Measurements from ENCODE around the gene PRIMPOL. TPM values are rescaled to one million over a fixed set of nuclear protein-coding genes. Genes with fewer than 3 reads are reported as not detected.

The PRIMPOL gene
- total RNA-seq, 1 donor from 2014 or later = 17.7 TPM

DNA sequence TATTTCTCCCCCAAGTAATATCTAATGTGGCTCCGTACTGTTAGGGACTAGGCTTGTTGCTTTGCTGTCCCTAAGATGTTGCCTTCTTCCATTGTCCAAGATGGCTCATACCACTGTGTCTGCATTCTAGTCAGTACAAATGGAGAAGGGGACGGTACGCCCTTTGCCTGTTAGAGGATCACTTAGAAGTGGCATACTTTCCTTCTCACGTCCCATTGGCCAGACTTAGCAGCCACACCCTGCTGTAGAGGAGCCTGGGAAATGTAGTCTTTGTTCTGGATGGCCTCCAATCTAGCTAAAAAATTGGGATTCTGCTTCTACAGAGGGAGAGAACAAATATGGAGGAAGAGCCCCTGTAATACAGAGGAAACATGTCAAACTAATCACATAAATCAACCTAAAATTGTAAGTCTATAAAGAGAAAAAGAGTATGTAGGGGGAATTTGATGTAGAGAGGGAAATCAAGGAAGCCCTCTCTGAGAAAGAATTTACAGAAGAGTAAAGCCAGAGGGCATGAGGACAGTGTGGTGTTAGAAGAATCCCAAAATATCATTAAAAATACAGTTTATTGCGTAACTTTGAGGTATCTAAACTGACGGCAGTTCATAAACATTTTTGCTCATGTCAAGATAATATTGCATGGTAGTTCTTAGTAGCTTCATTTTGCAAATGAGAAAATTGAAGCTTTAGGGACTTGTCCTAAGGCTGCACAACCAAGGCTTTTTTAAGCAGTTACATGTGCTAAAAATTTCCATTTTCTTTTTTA is 15.1 kb downstream of the PRIMPOL start:
- intact Hi-C loops (cut with micrococcal nuclease) = loop anchor here (5.0 kb wide), 1 partner anchor 68 kb away; the partner anchor contains the start of gene CENPU

DNA sequence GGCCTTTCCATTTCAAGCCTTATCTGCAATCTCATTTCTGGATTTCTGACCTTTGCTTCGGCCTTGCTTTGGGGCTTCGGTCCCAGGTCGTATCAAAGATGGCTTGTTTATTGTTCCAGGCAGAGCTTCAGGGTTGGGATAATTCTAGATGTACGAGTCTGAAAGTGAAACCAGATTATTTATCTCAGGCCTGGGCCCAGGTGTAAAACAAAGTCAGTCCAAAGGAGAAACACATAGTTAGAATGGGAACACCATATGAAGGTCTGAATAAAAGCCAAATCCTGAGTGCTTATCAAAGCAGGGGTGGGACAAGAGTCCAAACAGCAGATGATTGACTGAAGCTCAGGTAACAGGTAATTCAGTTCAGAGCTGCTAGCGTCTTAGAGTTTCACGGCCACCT is 17.1 kb downstream of the PRIMPOL start:
- intact Hi-C loops (cut with micrococcal nuclease) = loop anchor here (5.0 kb wide), 1 partner anchor 66 kb away; the partner anchor contains the start of gene CENPU

DNA sequence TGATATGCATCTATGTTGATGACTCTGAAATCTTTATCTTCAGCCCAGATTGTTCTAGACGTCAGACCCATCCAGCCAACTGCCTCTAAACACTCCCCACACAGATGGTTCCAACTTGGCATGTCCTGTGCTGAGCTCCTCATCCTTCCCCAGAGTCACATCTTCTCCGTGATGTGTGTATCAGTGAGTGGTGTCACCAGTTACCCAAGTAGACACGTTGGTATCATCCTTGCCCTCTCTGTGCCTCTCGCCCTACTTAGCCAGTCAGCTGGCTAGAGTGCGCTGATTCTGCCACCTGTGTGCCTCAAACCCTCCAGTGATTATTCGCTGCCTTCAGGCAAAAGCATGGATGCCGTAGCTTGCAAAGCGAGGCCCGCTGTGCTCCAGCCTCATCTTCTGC is 18.6 kb downstream of the PRIMPOL start:
- intact Hi-C loops (cut with micrococcal nuclease) = loop anchor here (1.0 to 5.0 kb wide), 2 partner anchors 19 to 64 kb away; partner anchors contain the start of genes CASP3, CENPU and PRIMPOL

DNA sequence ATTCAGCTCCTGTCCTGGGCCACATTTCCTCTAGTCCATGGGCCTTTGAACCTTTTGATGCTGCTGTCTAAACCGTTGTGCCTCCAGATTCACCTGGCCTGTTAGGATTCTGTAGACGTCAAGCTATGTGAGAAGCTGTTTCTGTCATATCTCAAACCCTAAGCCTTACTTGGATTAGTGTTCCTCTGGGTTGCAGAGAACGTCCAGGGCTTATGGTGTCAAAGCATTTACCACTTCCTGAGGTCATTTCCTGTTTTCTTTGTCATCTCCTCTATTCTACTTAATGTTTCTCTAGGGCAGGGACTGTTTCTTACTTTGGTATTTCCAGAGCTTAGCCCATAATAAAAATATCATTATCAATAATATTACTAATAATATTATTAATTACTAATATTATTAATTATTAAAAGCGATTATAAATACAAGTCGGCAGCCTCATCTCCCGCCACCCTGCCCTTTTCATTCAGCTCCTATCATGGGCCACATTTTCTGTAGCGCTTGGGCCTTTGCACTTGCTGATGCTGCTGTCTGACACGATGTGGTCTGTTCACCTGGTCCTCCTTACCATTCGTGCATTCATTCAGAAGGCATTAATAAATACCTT is 19.1 kb downstream of the PRIMPOL start:
- intact Hi-C loops (cut with micrococcal nuclease) = loop anchor here (1.0 to 5.0 kb wide), 2 partner anchors 19 to 64 kb away; partner anchors contain the start of genes CASP3, CENPU and PRIMPOL

DNA sequence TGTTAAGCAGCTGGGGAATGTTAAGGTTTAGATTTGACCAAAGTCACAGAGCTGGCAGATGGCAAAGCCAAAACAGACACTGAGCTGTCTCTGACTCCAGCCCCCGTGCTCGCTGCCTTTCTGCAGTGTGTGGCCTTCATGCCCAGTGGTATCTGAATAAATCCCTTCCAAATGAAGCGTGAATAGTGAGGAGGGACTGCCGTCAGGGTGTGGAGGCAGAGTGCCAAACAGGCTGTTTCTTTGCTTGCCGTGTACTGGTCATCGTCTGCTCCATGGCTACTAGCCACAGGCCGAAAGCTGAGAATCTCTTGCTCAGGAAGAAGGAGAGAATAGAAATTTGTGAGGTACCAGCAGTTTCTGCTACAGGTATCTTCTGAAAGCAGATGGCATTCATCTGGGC is 19.7 kb downstream of the PRIMPOL start:
- intact Hi-C loops (cut with micrococcal nuclease) = loop anchor here (5.0 kb wide), 1 partner anchor 63 kb away; the partner anchor contains the start of gene CENPU

DNA sequence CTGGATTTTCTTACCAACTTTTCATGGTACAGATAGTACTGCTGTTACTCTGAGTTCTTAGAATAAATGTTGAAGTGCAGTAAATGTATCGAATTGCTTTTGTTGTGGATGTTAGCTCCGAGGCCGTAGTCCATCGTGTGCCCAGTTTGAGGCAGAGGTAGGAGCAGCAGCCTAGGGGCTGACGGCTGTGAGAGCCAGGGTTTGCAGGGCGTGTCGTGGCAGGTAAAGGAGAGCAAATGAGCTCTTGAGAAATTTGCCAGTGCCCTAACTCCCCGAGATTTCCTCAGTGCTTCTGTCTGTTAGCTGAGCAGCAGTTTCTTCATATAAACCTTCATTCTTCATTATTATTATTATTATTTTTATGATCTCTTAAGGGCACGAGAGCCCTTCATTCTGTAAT is 21.6 kb downstream of the PRIMPOL start:
- intact Hi-C loops (cut with micrococcal nuclease) = no loop called here

DNA sequence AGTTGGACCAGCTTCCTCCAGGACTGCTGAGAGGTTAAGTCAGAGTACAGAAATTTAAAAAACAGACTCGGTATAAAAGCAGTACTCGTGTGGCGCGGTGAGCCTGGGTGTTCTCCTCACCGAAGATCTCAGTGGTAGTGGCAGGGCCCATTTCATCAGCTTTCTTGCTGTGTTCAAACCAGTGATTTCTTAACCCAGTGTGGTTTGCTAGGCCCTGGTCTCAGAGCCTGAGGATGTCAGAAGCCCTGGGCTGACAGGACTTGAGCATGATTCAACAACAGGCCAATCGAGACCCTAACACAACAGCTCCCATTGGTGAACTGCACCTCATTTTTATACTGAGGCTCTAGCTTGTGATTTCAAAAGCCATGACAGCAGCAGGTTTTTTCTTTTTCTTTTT is 23.2 kb downstream of the PRIMPOL start:
- intact Hi-C loops (cut with micrococcal nuclease) = no loop called here

DNA sequence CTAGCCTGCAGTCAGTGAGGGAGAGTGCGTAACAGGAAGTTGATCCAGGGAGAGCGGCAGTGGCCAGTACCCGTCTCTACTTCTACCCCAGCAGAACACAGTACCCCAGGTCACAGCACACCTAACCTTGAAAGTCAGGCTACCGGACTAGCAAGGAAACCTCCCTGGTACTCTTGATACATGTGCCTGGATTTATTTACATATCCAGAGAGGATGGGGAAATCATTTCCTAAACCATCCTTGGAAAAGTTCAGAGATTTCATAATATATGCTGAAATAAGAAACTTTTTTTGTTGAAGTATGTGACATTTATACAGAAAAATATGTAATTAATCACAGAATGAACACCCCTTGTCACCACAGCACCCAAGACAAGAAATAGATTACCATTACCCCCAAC is 24.5 kb downstream of the PRIMPOL start:
- intact Hi-C loops (cut with micrococcal nuclease) = no loop called here

DNA sequence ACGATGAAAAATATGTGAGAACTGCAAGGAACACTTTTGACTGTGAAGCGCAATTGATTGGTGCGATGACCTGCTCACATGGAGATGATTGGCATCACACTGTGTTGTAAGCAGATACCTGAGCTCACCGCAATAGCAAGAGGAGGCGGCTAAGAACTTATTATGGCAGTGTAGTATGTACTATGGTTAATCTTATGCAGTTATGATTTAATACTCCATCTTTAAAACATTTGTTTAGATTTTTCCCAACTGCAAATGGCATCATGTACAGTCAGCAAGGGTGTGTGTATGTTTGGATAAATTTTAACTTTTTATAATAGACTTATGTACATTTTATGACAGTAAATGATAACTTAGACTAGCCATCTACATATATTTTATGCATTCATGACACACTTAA is 25.5 kb downstream of the PRIMPOL start:
- intact Hi-C loops (cut with micrococcal nuclease) = no loop called here

DNA sequence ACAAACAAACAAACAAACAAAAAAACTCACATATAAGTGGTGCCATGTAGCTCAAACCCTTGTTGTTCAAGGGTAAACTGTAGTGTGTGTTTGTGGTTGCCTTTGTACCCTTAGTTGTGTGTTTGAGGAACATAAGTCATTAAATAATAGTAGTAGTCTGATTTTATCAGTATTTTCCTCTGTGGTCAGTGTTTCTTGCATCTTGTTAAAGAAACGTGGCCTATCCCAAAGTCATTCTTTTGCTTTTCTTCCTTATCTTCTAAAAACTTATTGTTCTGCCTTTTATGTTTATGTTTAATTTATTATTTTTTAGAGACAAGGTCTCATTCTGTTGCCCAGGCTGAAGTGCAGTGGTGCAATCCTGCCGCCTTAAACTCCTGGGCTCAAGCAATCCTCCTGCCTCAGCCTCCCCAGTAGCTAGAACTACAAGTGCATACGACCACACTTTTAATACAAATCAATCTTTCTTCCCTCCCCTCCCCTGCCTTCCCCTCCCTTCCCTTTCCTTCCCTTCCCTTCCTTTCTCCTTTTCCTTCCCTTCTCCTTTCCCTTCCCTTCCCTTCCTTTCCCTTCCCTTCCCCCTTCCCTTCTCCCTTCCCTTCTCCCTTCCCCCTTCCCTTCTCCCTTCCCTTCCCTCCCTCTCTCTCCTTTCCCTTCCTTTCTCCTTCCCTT is 26.4 kb downstream of the PRIMPOL start:
- intact Hi-C loops (cut with micrococcal nuclease) = no loop called here

DNA sequence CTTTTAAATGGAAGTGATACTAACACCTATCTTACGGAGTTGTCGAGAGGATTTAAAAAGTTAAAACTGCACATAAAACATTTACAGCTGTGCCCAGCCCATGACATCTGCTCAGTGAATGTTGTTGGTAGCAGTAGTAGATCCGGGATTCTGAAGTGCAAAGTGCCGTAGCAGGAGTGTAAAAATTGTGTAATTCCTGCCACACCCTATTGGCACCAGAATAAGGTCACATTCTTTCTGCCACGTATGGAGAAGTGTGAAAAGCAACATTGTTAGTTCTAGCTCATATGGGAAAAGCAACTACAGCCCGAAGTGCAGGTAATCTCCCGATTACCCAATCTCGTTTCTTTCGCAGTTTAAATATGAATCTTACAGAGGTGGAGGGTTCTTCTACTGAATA is 31.2 kb downstream of the PRIMPOL start:
- intact Hi-C loops (cut with micrococcal nuclease) = no loop called here

DNA sequence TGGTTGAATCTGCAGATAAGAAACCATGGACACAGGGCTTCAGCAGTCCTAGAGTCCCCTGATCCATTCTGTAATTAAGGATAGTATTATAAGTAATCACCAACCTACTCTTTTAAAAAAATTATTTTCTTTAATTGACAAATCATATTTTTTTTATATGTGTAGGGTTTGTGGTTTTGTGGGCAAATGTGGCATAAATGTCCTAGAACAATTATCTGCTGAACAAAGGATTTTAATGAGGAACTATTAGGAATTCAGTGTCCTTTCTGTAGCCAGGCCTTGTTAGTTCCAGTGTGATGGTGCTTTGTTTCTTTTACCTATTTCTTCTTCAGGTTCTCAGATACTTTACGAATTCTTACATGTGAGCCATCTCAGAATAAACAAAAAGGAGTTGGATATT is 32.4 kb downstream of the PRIMPOL start:
- intact Hi-C loops (cut with micrococcal nuclease) = no loop called here

DNA sequence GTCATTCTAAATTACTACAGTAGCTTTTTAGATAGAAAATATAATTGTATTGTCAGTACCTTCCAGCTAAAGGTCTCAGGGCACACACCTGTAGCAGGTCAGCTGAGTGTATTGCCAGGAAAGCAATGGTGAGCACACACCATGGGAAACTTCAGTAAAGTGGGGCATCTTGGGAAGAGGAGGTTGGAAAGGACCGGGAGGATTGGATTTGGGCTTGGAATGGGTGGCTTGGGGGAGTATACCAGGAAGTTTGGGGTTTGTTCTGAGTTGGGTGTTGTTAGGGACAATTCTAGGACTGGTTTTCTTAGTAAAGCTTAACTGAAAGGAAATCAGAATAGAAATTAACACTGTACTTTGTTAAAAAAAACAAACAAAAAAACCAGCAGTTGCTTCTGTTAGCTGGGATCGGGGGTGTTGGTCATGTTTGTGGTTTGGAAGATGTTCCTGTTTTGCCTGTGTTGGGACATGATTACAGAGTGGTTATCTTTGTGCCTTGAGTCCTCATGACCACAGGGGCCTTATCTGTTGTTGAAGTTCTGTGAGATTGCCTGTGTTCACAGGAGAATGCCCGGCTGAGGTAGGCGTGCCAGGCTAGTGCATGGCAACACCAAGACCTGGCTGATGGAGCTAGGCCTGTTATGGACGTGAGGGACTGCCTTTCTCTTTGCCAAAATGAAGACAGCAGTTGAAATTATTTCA is 35.1 kb downstream of the PRIMPOL start:
- intact Hi-C loops (cut with micrococcal nuclease) = no loop called here

DNA sequence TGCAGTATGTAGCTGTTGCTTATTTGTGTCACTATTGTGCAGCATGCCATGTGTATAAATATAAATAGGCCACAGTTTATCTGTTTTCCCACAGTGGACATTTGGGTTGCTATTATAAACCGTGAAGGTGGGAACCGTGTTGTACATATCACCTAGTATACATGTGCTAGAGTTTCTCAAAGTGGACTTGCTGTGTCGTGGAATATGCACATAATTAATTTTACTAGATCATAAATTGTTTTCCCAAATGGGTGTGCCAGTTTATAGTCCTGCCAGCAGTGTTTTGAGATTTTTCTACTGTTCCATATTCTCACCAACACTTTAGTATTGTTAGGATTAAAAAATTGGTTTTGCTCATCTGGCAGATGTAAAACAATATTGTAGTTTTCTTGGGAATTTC is 38.5 kb downstream of the PRIMPOL start:
- intact Hi-C loops (cut with micrococcal nuclease) = no loop called here

DNA sequence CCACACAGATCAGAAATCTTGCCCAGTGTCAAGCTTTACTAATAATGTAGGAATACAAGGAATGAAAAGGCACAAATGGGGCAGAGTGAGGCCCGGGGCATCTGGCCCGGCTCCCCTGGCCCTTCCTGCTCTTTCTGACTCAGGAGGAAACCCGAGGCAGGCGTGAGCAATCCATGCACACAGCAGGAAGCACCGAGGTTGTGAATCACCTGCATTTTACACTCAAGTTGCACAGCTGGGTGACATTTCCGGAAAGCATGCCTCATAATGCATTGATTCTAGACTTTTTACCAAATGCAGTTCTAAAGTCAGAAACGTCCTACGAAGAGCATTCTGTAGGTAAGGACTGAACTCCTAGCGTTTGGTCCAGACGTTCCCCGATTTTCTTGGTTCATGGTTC is 38.9 kb downstream of the PRIMPOL start:
- intact Hi-C loops (cut with micrococcal nuclease) = no loop called here

DNA sequence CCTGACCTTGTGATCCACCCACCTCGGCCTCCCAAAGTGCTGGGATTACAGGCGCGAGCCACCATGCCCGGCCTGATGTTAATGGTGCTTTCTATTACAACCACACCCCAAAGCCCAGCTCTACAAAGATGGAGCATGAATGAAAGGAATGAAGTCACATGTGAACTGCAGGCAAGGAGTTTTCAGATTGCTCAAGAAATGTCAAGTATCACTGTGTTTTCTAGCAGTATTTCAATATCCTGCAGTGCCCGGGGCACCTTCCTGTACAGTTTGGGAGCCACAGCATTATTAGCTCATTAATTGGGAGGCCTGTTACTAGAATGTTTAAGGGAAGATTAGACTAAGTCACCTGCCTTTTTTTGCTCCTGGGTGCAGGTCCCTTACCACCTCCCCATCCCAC is 40.1 kb downstream of the PRIMPOL start:
- intact Hi-C loops (cut with micrococcal nuclease) = no loop called here

DNA sequence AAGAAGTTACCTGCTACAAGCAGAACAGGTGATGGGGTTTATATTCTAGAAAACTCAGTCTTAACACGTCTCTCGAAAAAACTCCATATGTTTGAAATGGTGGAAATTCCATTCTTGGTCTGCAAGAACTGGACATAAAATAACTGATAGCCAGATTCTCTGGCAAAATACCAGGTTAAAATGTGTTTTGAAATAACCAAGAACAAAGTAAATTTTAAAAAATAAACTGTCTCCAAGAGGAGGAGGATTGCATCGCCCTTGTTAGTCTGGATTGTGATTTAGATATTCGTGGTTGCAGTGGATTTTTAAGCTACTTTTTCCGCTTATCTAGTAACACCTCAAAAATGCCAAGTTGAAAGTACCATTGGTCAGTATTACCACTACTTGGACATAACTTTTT is 43.5 kb downstream of the PRIMPOL start:
- intact Hi-C loops (cut with micrococcal nuclease) = no loop called here

DNA sequence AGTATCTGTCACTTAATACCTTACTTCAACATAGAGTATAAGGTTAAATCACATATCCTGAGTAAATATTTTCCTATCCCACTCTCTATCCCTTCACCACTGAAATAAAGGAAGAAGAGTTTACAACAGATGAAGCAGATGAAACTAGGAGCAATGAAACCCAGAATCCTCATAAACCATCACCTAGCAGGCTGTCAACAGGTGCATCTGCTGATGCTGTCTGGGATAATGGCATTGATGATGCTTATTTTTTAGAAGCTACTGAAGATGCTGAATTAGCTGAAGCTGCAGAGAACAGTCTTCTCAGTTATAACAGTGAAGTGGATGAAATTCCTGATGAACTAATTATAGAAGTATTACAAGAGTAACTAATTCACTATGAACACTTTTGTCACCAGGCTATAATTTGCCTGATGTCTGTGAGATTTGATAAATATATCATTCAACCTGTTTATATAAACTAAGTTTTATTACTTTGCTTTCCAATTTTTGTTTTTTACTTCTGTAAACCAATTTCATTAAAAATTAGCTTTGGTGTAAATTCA is 44.9 kb downstream of the PRIMPOL start:
- intact Hi-C loops (cut with micrococcal nuclease) = no loop called here

DNA sequence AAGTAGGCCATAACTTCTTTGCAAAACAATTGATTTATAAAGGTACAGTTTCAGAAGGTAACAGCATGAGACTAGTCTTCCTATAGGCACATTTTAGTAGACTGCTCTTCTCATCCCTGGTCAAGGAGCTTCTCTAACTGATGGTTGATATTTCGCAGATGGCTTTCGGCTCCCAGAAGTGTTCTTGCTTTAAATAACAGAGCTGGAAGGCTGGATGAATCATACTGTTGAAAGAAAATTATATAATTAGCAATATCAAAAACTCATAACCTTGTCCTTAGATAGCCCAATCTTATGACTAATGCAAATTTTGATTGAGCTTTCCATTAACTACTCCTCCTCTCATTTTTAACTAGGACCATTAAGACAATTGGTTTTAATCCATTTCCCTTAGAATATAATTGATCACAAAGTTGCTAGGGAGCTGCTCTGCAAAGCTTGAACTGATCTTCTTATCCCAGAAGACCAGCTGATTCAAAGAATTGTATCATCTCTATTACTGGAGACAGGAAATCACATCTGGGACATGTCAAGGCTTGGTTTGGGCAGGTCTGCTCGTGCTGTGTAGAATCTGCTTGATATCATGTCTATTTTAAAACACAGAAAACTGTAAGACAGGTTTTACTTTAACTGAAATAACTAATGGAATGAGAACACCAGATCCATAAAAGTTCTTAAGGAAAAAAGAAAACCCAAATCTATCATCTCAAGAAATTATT is 45.8 kb downstream of the PRIMPOL start:
- intact Hi-C loops (cut with micrococcal nuclease) = no loop called here

DNA sequence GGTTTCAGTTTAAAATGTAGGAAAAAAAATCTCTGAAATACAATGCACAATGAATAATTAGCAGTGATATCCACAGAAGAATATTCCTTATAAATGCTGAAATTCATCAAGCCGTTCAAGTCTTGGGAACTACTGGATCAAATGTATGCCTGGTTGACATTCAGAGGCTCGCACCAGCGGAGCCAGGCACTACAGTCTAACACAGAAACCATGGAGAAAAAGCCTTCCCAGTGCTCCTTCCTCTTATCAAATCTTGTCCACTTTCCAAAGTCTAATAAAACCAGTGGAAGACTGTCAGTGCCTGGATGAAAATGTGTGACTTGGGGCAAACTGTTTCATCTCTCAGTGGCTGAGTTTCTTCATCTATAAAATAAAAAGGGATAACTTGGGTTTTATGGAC is 48.4 kb downstream of the PRIMPOL start:
- intact Hi-C loops (cut with micrococcal nuclease) = no loop called here

DNA sequence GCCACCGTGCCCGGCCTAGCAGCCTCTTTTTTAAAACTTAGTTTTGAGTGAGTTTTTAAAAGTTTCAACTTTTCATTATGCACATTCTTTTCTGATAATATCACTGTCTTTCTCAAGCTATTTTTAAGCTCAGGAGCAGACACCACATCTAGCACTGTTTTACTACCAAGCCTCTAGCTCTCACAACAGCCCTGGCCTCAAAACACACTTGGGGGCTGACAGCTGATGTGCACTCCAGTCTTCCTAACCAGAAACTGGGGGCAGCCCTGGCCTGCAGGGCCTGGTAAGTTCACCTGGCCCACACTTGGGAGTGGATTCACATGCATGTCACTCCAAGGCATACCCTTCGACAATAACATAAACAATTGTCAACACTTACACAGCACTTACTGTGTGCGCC is 50.4 kb downstream of the PRIMPOL start:
- intact Hi-C loops (cut with micrococcal nuclease) = no loop called here

Data from T-helper 2 cell treated with Interferon-gamma antibody and Interleukin-4, amounts not matched to agents 100 ng/mL and 5 ng/mL, for 36 hours (primary cell).